22Rv1 (cell line): Measurements from ENCODE around the gene RNF213.

Source experiments
- CTCF ChIP-seq: fragments of 450-650 bp; IDR thresholded peaks from 2 replicates; pipeline ENCODE4 v1.5.1; 2017; ENCODE audit warnings: mild to moderate bottlenecking
- ZFX ChIP-seq: fragments of 450-650 bp; IDR thresholded peaks from 2 replicates; pipeline ENCODE4 v1.6.1; 2017; ENCODE audit warnings: antibody characterized with exemption, borderline replicate concordance

GRCh38 chr17:80317706-80317980 lies 57.0 kb downstream of the RNF213 start:
- TF ChIP-seq CTCF (no peak), ZFX (no peak)
